ENCODE results near the gene SMAD7. TPM values are rescaled to one million over a fixed set of nuclear protein-coding genes. Genes with fewer than 3 reads are reported as not detected.

SMAD7 gene
- total and polyA plus RNA-seq, 2 experiments from 2014 or later, result 11.8 to 29.8 TPM

GRCh38 chr18:48962252-48962993 is 11.7 kb upstream of the SMAD7 start:
- Histone ChIP-seq H3K4me3 (no peak overlapping the region), H3K79me2 (replicated peaks; ENCODE audit: insufficient read depth) (no peaks in the 10 kb centered on the region), H3K27me3 (ENCODE audit: insufficient read depth) (no peaks in the 10 kb centered on the region), H3K4me1 (ENCODE audit: insufficient read depth) (peaks cover 41% of the 10 kb centered on the region), H2AFZ (no peak overlapping the region), H4K20me1 (replicated peaks; ENCODE audit: insufficient read depth) (no peaks in the 10 kb centered on the region), H3K4me2 (peak overlapping the region; percentile 53; the same call in 1 of the 2 replicates), H3F3A (replicated peaks; ENCODE audit: low read depth) (peaks cover 17% of the 10 kb centered on the region), H3K36me3 (ENCODE audit: insufficient read depth) (no peaks in the 10 kb centered on the region), H3K27ac (ENCODE audit: low read depth) (no peak overlapping the region), H3K9me2 (ENCODE audit: insufficient read depth) (peaks cover 4% of the 10 kb centered on the region; the same call in 1 of the 2 replicates)
- TF ChIP-seq ZNF331 (CRISPR knock-in tag; IDR thresholded peaks at IDR 0.05; ENCODE audit: low read depth), result peak; percentile 2; the same call in 1 of the 2 replicates
- no peak for TF ChIP-seq JUNB (IDR thresholded peaks at IDR 0.05; ENCODE audit: unreplicated experiment)
- TF ChIP-seq EZH2phosphoT487 (IDR thresholded peaks at IDR 0.05; ENCODE audit: unreplicated experiment), result no peak
- Mint-ChIP-seq H3K4me3 (no peak overlapping the region), H3K4me1 (peaks cover 53% of the 10 kb centered on the region), H3K36me3 (ENCODE audit: low read depth) (peaks cover 7% of the 10 kb centered on the region; the same call in 2 of the 3 replicates), H3K27ac (no peak overlapping the region; the same call in 1 of the 2 replicates), H3K9me3 (no peaks in the 10 kb centered on the region), H3K27me3 (ENCODE audit: insufficient read depth, low read depth, poor library complexity) (peaks cover 23% of the 10 kb centered on the region)
- DNase-seq (ENCODE audit: low spot score) (no peak), ATAC-seq (no peak)

GRCh38 chr18:48961547-48961946 is 10.8 kb upstream of the SMAD7 start:
- no peak overlapping the region for H3K4me2 ChIP-seq
- Mint-ChIP-seq H3K27ac (peak overlapping the region; percentile 27; the same call in 1 of the 2 replicates), H3K27me3 (ENCODE audit: insufficient read depth, low read depth, poor library complexity) (peaks cover 26% of the 10 kb centered on the region), H3K9me3 (no peaks in the 10 kb centered on the region), H3K4me3 (no peak overlapping the region), H3K4me1 (peaks cover 59% of the 10 kb centered on the region), H3K36me3 (ENCODE audit: low read depth) (peaks cover 7% of the 10 kb centered on the region; the same call in 2 of the 3 replicates)
- H3K9me2 ChIP-seq (ENCODE audit: insufficient read depth), result peaks cover 4% of the 10 kb centered on the region; the same call in 1 of the 2 replicates
- H3K27ac ChIP-seq (ENCODE audit: low read depth), result no peak overlapping the region
- H3F3A ChIP-seq (replicated peaks; ENCODE audit: low read depth), result peaks cover 17% of the 10 kb centered on the region
- H2AFZ ChIP-seq, result no peak overlapping the region
- no peak overlapping the region for H3K4me3 ChIP-seq
- no peaks in the 10 kb centered on the region for H3K27me3 ChIP-seq (ENCODE audit: insufficient read depth)
- peaks cover 44% of the 10 kb centered on the region for H3K4me1 ChIP-seq (ENCODE audit: insufficient read depth)
- no peaks in the 10 kb centered on the region for H3K36me3 ChIP-seq (ENCODE audit: insufficient read depth)
- ATAC-seq, result no peak
- H3K79me2 ChIP-seq (replicated peaks; ENCODE audit: insufficient read depth), result no peaks in the 10 kb centered on the region
- no peaks in the 10 kb centered on the region for H4K20me1 ChIP-seq (replicated peaks; ENCODE audit: insufficient read depth)
- no peak for DNase-seq (ENCODE audit: low spot score)
- TF ChIP-seq EZH2 (IDR thresholded peaks at IDR 0.05; ENCODE audit: low read depth, unreplicated experiment), result no peak
- no peak for TF ChIP-seq CTCF (conservative IDR thresholded peaks at IDR 0.05; ENCODE audit: low read depth in 2 of 2)
- no peak for TF ChIP-seq ETS1 (IDR thresholded peaks at IDR 0.05)
- no peak for TF ChIP-seq REST (IDR thresholded peaks at IDR 0.05; ENCODE audit: unreplicated experiment)
- no peak for TF ChIP-seq ZNF114 (CRISPR knock-in tag; IDR thresholded peaks at IDR 0.05)
- TF ChIP-seq STAT1 (IDR thresholded peaks at IDR 0.05; ENCODE audit: unreplicated experiment), result no peak
- TF ChIP-seq JUNB (IDR thresholded peaks at IDR 0.05; ENCODE audit: unreplicated experiment), result no peak
- TF ChIP-seq POLR2AphosphoS5 (IDR thresholded peaks at IDR 0.05; ENCODE audit: low read depth), result no peak
- no peak for TF ChIP-seq NANOG (IDR thresholded peaks at IDR 0.05; ENCODE audit: borderline replicate concordance)
- no peak for TF ChIP-seq EZH2phosphoT487 (IDR thresholded peaks at IDR 0.05; ENCODE audit: unreplicated experiment)
- no peak for TF ChIP-seq ZNF331 (CRISPR knock-in tag; IDR thresholded peaks at IDR 0.05; ENCODE audit: low read depth)
